Liver (tissue), 3 donors: ENCODE results near the gene METTL17.

Source experiments
- GABPA ChIP-seq, 2 donors: IDR thresholded peaks in 1 of 2; conservative IDR thresholded peaks in 1 of 2; 2 replicates each; pipeline ENCODE4 v1.6.1; 2016; ENCODE audit warnings: antibody characterized with exemption in 2 of 2, mild to moderate bottlenecking in 1 of 2, moderate library complexity in 1 of 2
- HNF4A ChIP-seq, 2 donors: conservative IDR thresholded peaks; 2 replicates each; pipeline ENCODE4 v1.6.1; 2016; ENCODE audit warnings: antibody characterized with exemption in 2 of 2, mild to moderate bottlenecking in 2 of 2
- RAD21 ChIP-seq, 2 donors: IDR thresholded peaks; 2 replicates each; pipeline ENCODE4 v1.6.1; 2016; ENCODE audit warnings: antibody characterized with exemption in 2 of 2, mild to moderate bottlenecking in 2 of 2
- REST ChIP-seq: IDR thresholded peaks from 2 replicates; pipeline ENCODE4 v1.6.1; 2016; ENCODE audit warnings: antibody characterized with exemption, mild to moderate bottlenecking
- RXRA ChIP-seq, 2 donors: IDR thresholded peaks; 2 replicates each; pipeline ENCODE4 v1.6.1; 2017 to 2018; ENCODE audit warnings: antibody characterized with exemption in 2 of 2, mild to moderate bottlenecking in 1 of 2
- YY1 ChIP-seq: IDR thresholded peaks from 2 replicates; pipeline ENCODE4 v1.6.1; 2016; ENCODE audit warnings: antibody characterized with exemption, mild to moderate bottlenecking
- TF ChIP-seq, protein P1 (sequence below): IDR thresholded peaks from 2 replicates; pipeline ENCODE4 v1.6.1; 2016; ENCODE audit warnings: antibody characterized with exemption
- TF ChIP-seq, protein P2 (sequence below): fragments of 150-350 bp; IDR thresholded peaks from 2 replicates; pipeline ENCODE4 v1.5.1; 2017; ENCODE audit warnings: improper control_type of control experiment, low read depth, low read length; ENCODE audit not compliant: missing input control
- TF ChIP-seq, protein P3 (sequence below): IDR thresholded peaks from 2 replicates; pipeline ENCODE4 v1.6.1; 2016; ENCODE audit warnings: antibody characterized with exemption
- donor health status: healthy.
- donor health status: healthy.

DNA sequence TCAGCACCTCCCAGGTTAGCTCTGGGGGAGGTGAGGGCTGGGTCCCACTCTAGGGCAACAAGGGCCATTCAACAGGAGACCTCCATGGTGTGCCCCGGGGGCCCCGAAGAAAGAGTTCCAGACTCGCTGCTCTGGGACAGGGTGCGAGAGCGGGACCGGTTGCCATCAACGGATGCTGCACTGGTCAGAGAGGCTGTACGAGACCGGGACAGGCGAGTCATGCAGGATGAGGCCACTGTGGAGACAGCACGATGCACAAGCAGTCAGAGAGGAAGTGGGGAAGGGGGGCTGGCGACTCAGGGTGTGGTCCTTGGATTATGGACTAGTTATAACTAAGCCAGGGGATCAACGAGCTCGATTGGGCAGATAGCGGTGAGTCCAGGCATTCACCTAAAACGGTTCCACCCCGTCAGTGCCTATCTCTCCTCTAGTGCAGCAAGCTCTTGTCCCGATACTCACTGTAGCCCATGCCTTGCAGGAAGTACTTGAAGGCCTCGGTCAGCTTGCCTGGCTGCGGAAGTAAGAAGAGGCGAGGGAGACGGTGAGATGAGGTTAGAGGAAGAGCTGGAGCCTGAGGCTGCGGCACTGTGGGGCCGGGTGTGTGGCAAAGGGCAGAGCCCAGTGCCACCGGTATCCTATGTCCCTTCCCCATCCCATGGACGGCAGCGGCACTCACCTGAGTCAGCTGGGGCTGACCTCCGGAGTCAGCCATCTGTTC, 27.9 kb downstream of the METTL17 start:
- TF ChIP-seq, protein P1, sequence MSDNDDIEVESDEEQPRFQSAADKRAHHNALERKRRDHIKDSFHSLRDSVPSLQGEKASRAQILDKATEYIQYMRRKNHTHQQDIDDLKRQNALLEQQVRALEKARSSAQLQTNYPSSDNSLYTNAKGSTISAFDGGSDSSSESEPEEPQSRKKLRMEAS: no peak
- TF ChIP-seq, protein P2, sequence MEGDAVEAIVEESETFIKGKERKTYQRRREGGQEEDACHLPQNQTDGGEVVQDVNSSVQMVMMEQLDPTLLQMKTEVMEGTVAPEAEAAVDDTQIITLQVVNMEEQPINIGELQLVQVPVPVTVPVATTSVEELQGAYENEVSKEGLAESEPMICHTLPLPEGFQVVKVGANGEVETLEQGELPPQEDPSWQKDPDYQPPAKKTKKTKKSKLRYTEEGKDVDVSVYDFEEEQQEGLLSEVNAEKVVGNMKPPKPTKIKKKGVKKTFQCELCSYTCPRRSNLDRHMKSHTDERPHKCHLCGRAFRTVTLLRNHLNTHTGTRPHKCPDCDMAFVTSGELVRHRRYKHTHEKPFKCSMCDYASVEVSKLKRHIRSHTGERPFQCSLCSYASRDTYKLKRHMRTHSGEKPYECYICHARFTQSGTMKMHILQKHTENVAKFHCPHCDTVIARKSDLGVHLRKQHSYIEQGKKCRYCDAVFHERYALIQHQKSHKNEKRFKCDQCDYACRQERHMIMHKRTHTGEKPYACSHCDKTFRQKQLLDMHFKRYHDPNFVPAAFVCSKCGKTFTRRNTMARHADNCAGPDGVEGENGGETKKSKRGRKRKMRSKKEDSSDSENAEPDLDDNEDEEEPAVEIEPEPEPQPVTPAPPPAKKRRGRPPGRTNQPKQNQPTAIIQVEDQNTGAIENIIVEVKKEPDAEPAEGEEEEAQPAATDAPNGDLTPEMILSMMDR: no peak
- TF ChIP-seq RXRA (IDR thresholded peaks at IDR 0.05) (no peak), REST (no peak), HNF4A (conservative IDR thresholded peaks at IDR 0.05) (no peak), GABPA (IDR thresholded peaks at IDR 0.05 in 1 of 2, conservative IDR thresholded peaks at IDR 0.05 in 1 of 2) (no peak), RAD21 (IDR thresholded peaks at IDR 0.05) (no peak), YY1 (no peak)
- TF ChIP-seq, protein P3, sequence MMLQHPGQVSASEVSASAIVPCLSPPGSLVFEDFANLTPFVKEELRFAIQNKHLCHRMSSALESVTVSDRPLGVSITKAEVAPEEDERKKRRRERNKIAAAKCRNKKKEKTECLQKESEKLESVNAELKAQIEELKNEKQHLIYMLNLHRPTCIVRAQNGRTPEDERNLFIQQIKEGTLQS: no peak
